CD4-positive, alpha-beta T cell (primary cell): ENCODE data around the gene TMEM30A. TPM values are rescaled to one million over a fixed set of nuclear protein-coding genes. Genes with fewer than 3 reads are reported as not detected.

ENCODE experiments used
- ATAC-seq: fragments of 200-7000 bp; cut with Tn5 transposase; one replicate; pipeline ENCODE4 v1.10.0; 2022; ENCODE audit warnings: mild to moderate bottlenecking; ENCODE audit not compliant: poor library complexity
- CTCF ChIA-PET: fragments of 350-600 bp; sonication (Branson Sonifier 250); formaldehyde crosslinking; loops from one replicate; lab custom pipeline; 2021; ENCODE audit warnings: antibody characterized with exemption, inconsistent platforms; lab: Charles Lee
- POLR2A ChIA-PET: fragments of 350-600 bp; sonication (Branson Sonifier 250); formaldehyde crosslinking; loops from one replicate; lab custom pipeline; 2021; ENCODE audit warnings: antibody characterized with exemption, inconsistent platforms; lab: Charles Lee
- DNase-seq, 14 experiments: peaks; one replicate each; pipeline ENCODE4 v3.0.0-alpha.2; 2013 to 2020; ENCODE audit warnings: mixed read lengths in 2 of 14
- H3K27ac ChIP-seq, 2 donors: one replicate each; pipeline versions ENCODE4 v1.5.1 to v1.7.0; 2013; ENCODE audit warnings: low read length in 2 of 2, low read depth in 1 of 2, mild to moderate bottlenecking in 1 of 2
- H3K27me3 ChIP-seq, 2 experiments: 1 replicate in 1 of 2; 2 replicates in 1 of 2; pipeline versions ENCODE4 v1.6.1 to v1.7.0; 2013; ENCODE audit warnings: low read length in 2 of 2, control low read depth in 1 of 2, mild to moderate bottlenecking in 1 of 2, moderate library complexity in 1 of 2; ENCODE audit not compliant: insufficient read depth in 2 of 2, control insufficient read depth in 1 of 2
- H3K36me3 ChIP-seq: one replicate; pipeline ENCODE4 v1.6.1; 2013; ENCODE audit warnings: low read length, control low read depth; ENCODE audit not compliant: insufficient read depth
- H3K4me1 ChIP-seq: one replicate; pipeline ENCODE4 v1.6.1; 2013; ENCODE audit warnings: low read length, control low read depth; ENCODE audit not compliant: insufficient read depth
- H3K4me3 ChIP-seq: one replicate; pipeline ENCODE4 v1.5.1; 2013; ENCODE audit warnings: mild to moderate bottlenecking, low read length, moderate library complexity
- H3K9me3 ChIP-seq, 2 experiments: 1 replicate in 1 of 2; 2 replicates in 1 of 2; pipeline versions ENCODE4 v1.6.1 to v1.7.0; 2013; ENCODE audit warnings: low read length in 2 of 2, mild to moderate bottlenecking in 2 of 2, control low read depth in 1 of 2, moderate library complexity in 1 of 2; ENCODE audit not compliant: control insufficient read depth in 1 of 2, insufficient read depth in 1 of 2
- H3K27ac Mint-ChIP-seq: one replicate; pipeline ENCODE4 v1.8.0; 2020; ENCODE audit warnings: mixed read lengths
- H3K27me3 Mint-ChIP-seq: one replicate; pipeline ENCODE4 v1.8.0; 2021; ENCODE audit warnings: mixed read lengths
- H3K36me3 Mint-ChIP-seq: one replicate; pipeline ENCODE4 v1.8.0; 2021; ENCODE audit warnings: low read depth, mixed read lengths
- H3K4me1 Mint-ChIP-seq: one replicate; pipeline ENCODE4 v1.8.0; 2021; ENCODE audit warnings: low read depth, mixed read lengths
- H3K4me3 Mint-ChIP-seq: one replicate; pipeline ENCODE4 v1.8.0; 2020; ENCODE audit warnings: mild to moderate bottlenecking, mixed read lengths
- H3K9me3 Mint-ChIP-seq: one replicate; pipeline ENCODE4 v1.8.0; 2020; ENCODE audit warnings: mixed read lengths
- CTCF ChIP-seq: fragments of 200-600 bp; IDR thresholded peaks from one replicate; pipeline ENCODE4 v1.8.0; 2022; ENCODE audit warnings: antibody characterized with exemption, mild to moderate bottlenecking
- intact Hi-C, 2 experiments: fragments of 100-400 bp; cut with DNase I in 1 of 2; cut with micrococcal nuclease in 1 of 2; formaldehyde crosslinking; loops; one replicate each; pipeline versions ENCODE4 v1.15.1 to v1.9.0; 2023 to 2025; cut with DNase I, micrococcal nuclease
- total RNA-seq, 174 experiments: library from RNA in 2 of 174; stranded (reverse) in 2 of 174; gene quantifications; one replicate each; pipeline ENCODE4 v1.2.3 and lab custom pipeline; 2021 to 2026

The TMEM30A gene
- total RNA-seq, 2 experiments from 2014 or later, result 29.8 to 33.2 TPM

GRCh38 chr6:75275067-75275466 lies 9.5 kb downstream of the TMEM30A start:
- intact Hi-C loops, result no loop called here
- Histone ChIP-seq H3K4me3 (no peak overlapping the region), H3K9me3 (no peaks in the 10 kb centered on the region), H3K27ac (no peak overlapping the region), H3K36me3 (peaks cover 16% of the 10 kb centered on the region), H3K4me1 (peaks cover 10% of the 10 kb centered on the region), H3K27me3 (no peaks in the 10 kb centered on the region)
- H3K4me3 Mint-ChIP-seq, result no peak overlapping the region
- DNase-seq (no peak), ATAC-seq (no peak)
- no peaks in the 10 kb centered on the region for H3K27me3 Mint-ChIP-seq
- ChIA-PET CTCF (no interaction called here), POLR2A (interaction anchor here (1.0 to 1.3 kb wide), 2 partner anchors 9 to 10 kb away, joined by 4 read pairs; partner anchors contain the start of gene TMEM30A)
- peak overlapping the region; percentile 6 for H3K27ac Mint-ChIP-seq
- H3K36me3 Mint-ChIP-seq, result peaks cover 51% of the 10 kb centered on the region
- H3K4me1 Mint-ChIP-seq, result peaks cover 83% of the 10 kb centered on the region
- TF ChIP-seq CTCF, result no peak
- H3K9me3 Mint-ChIP-seq, result no peaks in the 10 kb centered on the region

- H3K9me3 ChIP-seq, result no peaks in the 10 kb centered on the region
- POLR2A ChIA-PET, result no interaction called here
- H3K36me3 Mint-ChIP-seq, result peaks cover 46% of the 10 kb centered on the region
- no peaks in the 10 kb centered on the region for H3K27me3 Mint-ChIP-seq
- no peak for ATAC-seq
- intact Hi-C loops, result no loop called here
- CTCF ChIA-PET, result no interaction called here
- H3K27ac Mint-ChIP-seq, result no peak overlapping the region
- no peak for TF ChIP-seq CTCF
- H3K27ac ChIP-seq, result no peak overlapping the region
- no peak overlapping the region for H3K4me3 ChIP-seq
- H3K4me1 Mint-ChIP-seq, result peaks cover 81% of the 10 kb centered on the region
- no peaks in the 10 kb centered on the region for H3K9me3 Mint-ChIP-seq
- no peaks in the 10 kb centered on the region for H3K27me3 ChIP-seq
- peaks cover 10% of the 10 kb centered on the region for H3K4me1 ChIP-seq
- H3K36me3 ChIP-seq, result peaks cover 16% of the 10 kb centered on the region
- DNase-seq, result no peak
- H3K4me3 Mint-ChIP-seq, result no peak overlapping the region
Observed at GRCh38 chr6:75273009-75273408, 11.6 kb downstream of the TMEM30A start.

- ChIA-PET CTCF (no interaction called here), POLR2A (interaction anchor here (1.1 kb wide), 1 partner anchor 29 kb away, joined by 4 read pairs; the partner anchor contains the start of gene COX7A2)
- Histone ChIP-seq H3K4me1 (peaks cover 6% of the 10 kb centered on the region), H3K27me3 (no peaks in the 10 kb centered on the region), H3K9me3 (no peaks in the 10 kb centered on the region), H3K27ac (no peak overlapping the region), H3K4me3 (no peak overlapping the region), H3K36me3 (peaks cover 16% of the 10 kb centered on the region)
- Mint-ChIP-seq H3K27me3 (no peaks in the 10 kb centered on the region), H3K4me1 (peaks cover 84% of the 10 kb centered on the region), H3K4me3 (no peak overlapping the region), H3K9me3 (no peaks in the 10 kb centered on the region), H3K36me3 (peaks cover 46% of the 10 kb centered on the region), H3K27ac (peak overlapping the region; percentile 69)
- ATAC-seq (no peak), DNase-seq (no peak)
- TF ChIP-seq CTCF, result no peak
- intact Hi-C loops, result no loop called here
Observed at GRCh38 chr6:75272145-75272840, 12.3 kb downstream of the TMEM30A start.
